Occipital lobe (tissue), 2 donors: ENCODE measurements around the gene KCNMB3. TPM values are rescaled to one million over a fixed set of nuclear protein-coding genes. Genes with fewer than 3 reads are reported as not detected.

Experiments used
- DNase-seq: peaks from one replicate; lab custom pipeline; 2025; lab: John Stamatoyannopoulos, UW
- total RNA-seq: library from RNA; depleted of rRNA; stranded (reverse); fragments of >200 nt; gene quantifications from one replicate; pipeline ENCODE4 v1.2.3, GENCODE V29; 2014

Gene KCNMB3
- total RNA-seq, 1 donor from 2014 or later, result 3.1 TPM

DNA sequence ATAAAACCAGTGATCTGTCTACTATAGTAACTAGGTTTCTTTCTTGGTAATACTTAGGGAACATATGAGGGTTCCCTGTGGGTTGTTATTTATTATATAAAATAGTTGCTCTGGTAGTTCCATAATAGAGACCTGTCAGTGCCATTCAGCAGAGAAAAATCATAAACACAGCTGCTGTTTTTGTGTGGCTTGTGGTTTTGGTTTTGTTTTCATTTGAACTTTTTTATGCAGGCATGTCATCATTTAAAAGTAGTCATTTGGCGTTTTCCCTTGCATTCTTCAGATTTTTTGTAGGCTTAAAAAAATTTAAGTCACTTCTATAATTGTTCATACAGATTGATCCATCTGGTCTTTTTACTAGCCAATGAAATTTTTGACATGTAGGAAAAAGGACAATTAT, 54.8 kb downstream of the KCNMB3 start:
- DNase-seq, result no peak

- no peak for DNase-seq
Measured at GRCh38 chr3:179194931-179195330, 56.0 kb downstream of the KCNMB3 start.

Other genes starting within 250 kb of the KCNMB3 start
- gene ZMAT3, start 179.3 kb downstream of the KCNMB3 start, total RNA-seq, result 8.6 TPM
- gene PIK3CA, start 102.8 kb downstream of the KCNMB3 start, total RNA-seq, result 90.2 TPM
- gene ZNF639, start 71.9 kb upstream of the KCNMB3 start, total RNA-seq, result 107 TPM
- gene MFN1, start 96.6 kb upstream of the KCNMB3 start, total RNA-seq, result 125 TPM
- gene GNB4, start 200.4 kb upstream of the KCNMB3 start, total RNA-seq, result 177 TPM